Activated CD4-positive, alpha-beta T cell treated with anti-CD3 and anti-CD28 coated beads for 36 hours (primary cell): ENCODE results near the gene LACRT. TPM values are rescaled to one million over a fixed set of nuclear protein-coding genes. Genes with fewer than 3 reads are reported as not detected.
A peak's percentile ranks its signal among the peaks of the same experiment; 100 is the strongest.

Experiments
- ATAC-seq: fragments of 200-7000 bp; cut with Tn5 transposase; one replicate; pipeline ENCODE4 v1.10.0; 2021; ENCODE audit warnings: mild to moderate bottlenecking, moderate library complexity
- CTCF ChIA-PET: fragments of 350-600 bp; sonication (Branson Sonifier 250); formaldehyde crosslinking; loops from one replicate; lab custom pipeline; 2021; ENCODE audit warnings: antibody characterized with exemption; lab: Charles Lee
- POLR2A ChIA-PET: fragments of 350-600 bp; sonication (Branson Sonifier 250); formaldehyde crosslinking; loops from one replicate; lab custom pipeline; 2021; ENCODE audit warnings: antibody characterized with exemption, inconsistent platforms; lab: Charles Lee
- DNase-seq: peaks from one replicate; pipeline ENCODE4 v3.0.0-alpha.2; 2020
- H3K27ac Mint-ChIP-seq: one replicate; pipeline ENCODE4 v1.8.0; 2021; ENCODE audit warnings: mixed read lengths
- H3K27me3 Mint-ChIP-seq: one replicate; pipeline ENCODE4 v1.8.0; 2021; ENCODE audit warnings: mixed read lengths
- H3K36me3 Mint-ChIP-seq: one replicate; pipeline ENCODE4 v1.8.0; 2021; ENCODE audit warnings: low read depth, mixed read lengths
- H3K4me1 Mint-ChIP-seq: one replicate; pipeline ENCODE4 v1.8.0; 2021; ENCODE audit warnings: mixed read lengths
- H3K4me3 Mint-ChIP-seq: one replicate; pipeline ENCODE4 v1.8.0; 2021; ENCODE audit warnings: mild to moderate bottlenecking, moderate library complexity, mixed read lengths
- H3K9me3 Mint-ChIP-seq: one replicate; pipeline ENCODE4 v1.8.0; 2021; ENCODE audit warnings: low read depth, mixed read lengths
- intact Hi-C, 2 experiments: fragments of 100-400 bp; cut with DNase I in 1 of 2; cut with micrococcal nuclease in 1 of 2; formaldehyde crosslinking; loops; one replicate each; pipeline versions ENCODE4 v1.14.2 to v1.15.1; 2022 to 2024; cut with DNase I, micrococcal nuclease
- total RNA-seq, 2 experiments: library from RNA; stranded (reverse); gene quantifications; one replicate each; pipeline ENCODE4 v1.2.3, GENCODE V29; 2021

The LACRT gene
- total RNA-seq, 2 experiments from 2014 or later: not detected

DNA sequence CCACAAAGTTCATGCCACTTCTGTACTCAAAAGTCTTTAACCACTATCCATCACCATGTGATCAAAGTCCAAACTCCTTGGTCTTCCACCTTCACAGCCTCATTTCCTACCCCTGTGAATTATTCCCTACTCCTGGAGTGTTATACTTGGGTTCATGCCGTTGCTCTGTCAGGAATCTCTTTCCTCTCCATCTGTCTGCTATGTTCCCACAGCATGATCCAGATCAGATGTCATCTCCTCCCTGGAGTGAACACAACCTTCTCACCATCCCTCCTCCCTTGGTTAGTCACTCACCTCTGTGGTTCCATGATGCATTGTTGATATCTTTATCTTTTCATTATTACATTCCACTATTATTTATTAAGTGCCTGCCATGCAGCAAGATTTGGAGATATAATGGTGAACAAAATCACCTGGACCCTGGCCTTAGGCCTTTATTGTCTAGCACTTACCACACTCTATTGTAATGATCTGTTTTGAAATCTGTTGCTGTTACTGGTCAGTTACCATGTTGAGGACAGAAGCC lies 22.4 kb downstream of the LACRT start:
- POLR2A ChIA-PET: no interaction called here
- no peak for ATAC-seq
- H3K9me3 Mint-ChIP-seq: no peaks in the 10 kb centered on the region
- intact Hi-C loops: no loop called here
- no peak overlapping the region for H3K27ac Mint-ChIP-seq
- CTCF ChIA-PET: interaction anchor here (0.6 kb wide), 1 partner anchor 46 kb away, joined by 5 read pairs; no protein-coding TSS in a partner anchor
- no peaks in the 10 kb centered on the region for H3K36me3 Mint-ChIP-seq
- peaks cover 2% of the 10 kb centered on the region for H3K4me1 Mint-ChIP-seq
- no peak overlapping the region for H3K4me3 Mint-ChIP-seq
- H3K27me3 Mint-ChIP-seq: peaks cover 38% of the 10 kb centered on the region
- DNase-seq: no peak

DNA sequence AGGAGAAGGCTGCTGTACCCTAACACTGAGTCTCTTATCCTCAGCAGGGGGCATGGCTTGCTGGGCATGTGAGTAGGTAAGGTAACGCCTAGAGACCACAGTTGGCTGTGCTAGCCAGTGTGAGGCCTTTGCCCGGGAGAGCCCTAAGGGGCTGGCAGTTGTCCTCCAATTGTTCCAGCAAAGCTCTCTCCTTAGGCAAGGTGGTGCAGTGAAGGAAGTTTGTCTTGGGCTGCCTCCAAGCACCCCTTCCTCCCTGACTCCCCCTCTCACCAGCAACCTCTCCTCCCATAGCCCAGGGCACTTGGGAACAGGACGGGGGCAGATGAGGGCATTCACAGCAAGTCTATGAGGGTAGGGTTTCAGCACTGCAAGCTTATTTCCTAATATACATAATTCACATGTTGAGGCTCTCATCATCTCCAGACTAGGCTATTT lies 23.0 kb downstream of the LACRT start:
- Mint-ChIP-seq H3K27ac (no peak overlapping the region), H3K4me1 (no peaks in the 10 kb centered on the region), H3K4me3 (no peak overlapping the region), H3K9me3 (no peaks in the 10 kb centered on the region), H3K27me3 (peaks cover 33% of the 10 kb centered on the region), H3K36me3 (no peaks in the 10 kb centered on the region)
- CTCF ChIA-PET: interaction anchor here (0.6 kb wide), 1 partner anchor 46 kb away, joined by 5 read pairs; no protein-coding TSS in a partner anchor
- DNase-seq (no peak), ATAC-seq (no peak)
- POLR2A ChIA-PET: no interaction called here
- intact Hi-C loops: no loop called here

DNA sequence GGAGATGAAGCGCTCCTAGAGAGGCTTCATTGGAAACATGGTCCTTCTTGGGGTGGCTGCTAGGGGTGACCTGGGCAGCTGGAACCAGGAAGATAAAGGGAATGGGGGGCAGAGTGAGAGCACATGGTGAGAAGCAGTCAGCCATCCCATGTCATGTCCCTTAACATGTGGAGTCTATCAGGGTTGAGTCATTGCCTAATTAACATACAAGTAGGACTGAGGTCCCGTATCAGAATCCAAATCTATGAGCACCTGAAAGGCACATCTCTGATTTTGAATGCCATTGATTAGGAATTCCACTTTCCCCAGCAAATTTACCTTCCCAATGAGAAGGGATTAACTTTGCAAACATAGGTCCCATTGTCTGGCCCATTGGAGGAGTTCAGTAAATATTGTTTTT lies 25.9 kb downstream of the LACRT start:
- no peaks in the 10 kb centered on the region for H3K36me3 Mint-ChIP-seq
- H3K4me1 Mint-ChIP-seq: no peaks in the 10 kb centered on the region
- DNase-seq: no peak
- no peak overlapping the region for H3K27ac Mint-ChIP-seq
- H3K4me3 Mint-ChIP-seq: no peak overlapping the region
- peaks cover 19% of the 10 kb centered on the region for H3K27me3 Mint-ChIP-seq
- H3K9me3 Mint-ChIP-seq: no peaks in the 10 kb centered on the region
- intact Hi-C loops: no loop called here
- POLR2A ChIA-PET: no interaction called here
- no peak for ATAC-seq
- CTCF ChIA-PET: interaction anchor here (0.5 kb wide), 1 partner anchor 21 kb away, joined by 3 read pairs; no protein-coding TSS in a partner anchor

DNA sequence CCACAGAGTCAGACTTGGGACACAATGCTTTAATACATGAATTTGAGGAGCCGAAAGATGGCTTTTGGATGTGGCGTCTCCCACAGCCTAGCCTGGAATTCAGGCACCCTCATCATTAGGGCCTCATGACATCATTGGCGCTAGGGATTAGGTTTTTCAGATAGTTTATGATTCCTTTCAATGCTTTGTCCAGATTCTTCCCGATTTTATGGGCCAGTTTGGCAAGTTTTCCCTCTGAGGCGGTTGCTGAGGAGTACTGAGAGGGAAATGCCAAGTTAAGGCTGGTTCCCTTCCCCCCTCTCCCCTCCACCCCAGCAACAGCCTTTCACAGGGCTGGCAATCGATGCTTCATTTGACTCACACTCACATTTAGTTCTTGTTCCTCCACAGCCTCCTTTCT lies 26.5 kb downstream of the LACRT start:
- Mint-ChIP-seq H3K36me3 (no peaks in the 10 kb centered on the region), H3K4me3 (no peak overlapping the region), H3K27ac (no peak overlapping the region), H3K9me3 (no peaks in the 10 kb centered on the region), H3K27me3 (peaks cover 19% of the 10 kb centered on the region), H3K4me1 (peaks cover 2% of the 10 kb centered on the region)
- ATAC-seq: no peak
- no peak for DNase-seq
- CTCF ChIA-PET: interaction anchor here (0.6 to 4.0 kb wide), 4 partner anchors 11 to 325 kb away, joined by 3 to 18 read pairs (median 3); no protein-coding TSS in a partner anchor
- intact Hi-C loops: no loop called here
- POLR2A ChIA-PET: no interaction called here

DNA sequence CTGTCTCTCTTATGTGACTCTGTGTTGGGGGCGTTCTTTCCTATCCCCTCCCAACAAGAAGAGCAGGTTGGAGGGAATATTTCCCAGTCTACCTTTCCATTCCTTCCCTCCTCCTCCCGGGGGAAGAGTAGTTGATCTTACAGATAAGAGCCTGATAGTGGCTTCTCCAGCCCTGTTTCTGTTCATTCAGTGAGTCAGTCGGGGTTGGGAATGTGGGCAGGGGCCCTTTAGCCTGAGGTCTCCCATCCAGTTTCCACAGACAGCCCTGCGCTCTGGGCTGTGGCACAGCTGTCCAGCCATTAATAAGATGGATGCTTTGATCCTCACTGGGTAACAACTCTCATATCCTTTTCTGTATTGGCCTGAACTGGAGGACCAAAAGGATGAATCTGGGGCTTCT lies 28.1 kb downstream of the LACRT start:
- no peak overlapping the region for H3K4me3 Mint-ChIP-seq
- POLR2A ChIA-PET: no interaction called here
- H3K9me3 Mint-ChIP-seq: no peaks in the 10 kb centered on the region
- H3K36me3 Mint-ChIP-seq: no peaks in the 10 kb centered on the region
- ATAC-seq (no peak), DNase-seq (no peak)
- intact Hi-C loops: no loop called here
- CTCF ChIA-PET: interaction anchor here (0.8 to 4.0 kb wide), 7 partner anchors 8 to 135 kb away, joined by 3 to 18 read pairs (median 5); no protein-coding TSS in a partner anchor
- no peak overlapping the region for H3K27ac Mint-ChIP-seq
- H3K4me1 Mint-ChIP-seq: peaks cover 6% of the 10 kb centered on the region
- peaks cover 12% of the 10 kb centered on the region for H3K27me3 Mint-ChIP-seq

DNA sequence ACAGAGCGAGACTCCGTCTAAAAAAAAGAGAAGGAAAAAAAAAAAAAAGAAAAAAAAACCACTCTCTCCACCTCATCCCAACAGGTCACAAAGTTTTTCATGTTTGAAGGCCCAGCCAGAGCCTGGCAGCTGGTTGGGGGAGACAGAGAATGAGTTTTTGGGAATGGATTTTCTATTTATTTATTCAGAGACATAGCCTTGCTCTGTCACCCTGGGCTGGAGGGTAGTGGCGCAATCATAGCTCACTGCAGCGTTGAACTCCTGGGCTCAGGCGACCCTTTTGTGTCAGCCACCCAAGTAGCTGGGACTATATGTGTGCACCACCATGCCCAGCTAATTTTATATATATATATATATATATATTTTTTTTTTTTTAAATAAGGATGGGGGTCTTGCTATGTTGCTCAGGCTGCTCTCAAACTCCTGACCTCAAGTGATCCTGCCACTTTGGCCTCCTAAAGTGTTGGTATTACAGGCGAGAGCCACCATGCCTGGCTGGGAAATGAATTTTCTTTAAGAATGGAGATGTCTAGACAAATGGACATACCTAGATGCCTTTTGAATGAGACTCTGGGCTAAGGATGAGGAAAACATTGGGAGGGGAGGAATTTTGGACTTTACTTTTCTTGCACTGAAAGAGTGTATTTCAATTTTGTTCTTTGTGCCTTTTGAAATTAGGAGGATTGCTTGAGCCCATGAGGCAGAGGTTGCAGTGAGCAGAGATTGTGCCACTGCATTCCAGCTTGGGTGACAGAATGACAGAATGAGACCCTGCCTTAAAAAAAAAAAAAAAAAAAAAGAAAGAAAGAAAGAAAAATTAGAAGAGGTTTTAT lies 29.3 kb downstream of the LACRT start:
- Mint-ChIP-seq H3K9me3 (no peaks in the 10 kb centered on the region), H3K36me3 (no peaks in the 10 kb centered on the region), H3K27ac (no peak overlapping the region), H3K4me1 (peaks cover 6% of the 10 kb centered on the region), H3K4me3 (no peak overlapping the region), H3K27me3 (peaks cover 6% of the 10 kb centered on the region)
- no peak for ATAC-seq
- CTCF ChIA-PET: interaction anchor here (0.7 to 4.0 kb wide), 8 partner anchors 8 to 134 kb away, joined by 3 to 18 read pairs (median 6); no protein-coding TSS in a partner anchor
- intact Hi-C loops: no loop called here
- no peak for DNase-seq
- POLR2A ChIA-PET: no interaction called here

DNA sequence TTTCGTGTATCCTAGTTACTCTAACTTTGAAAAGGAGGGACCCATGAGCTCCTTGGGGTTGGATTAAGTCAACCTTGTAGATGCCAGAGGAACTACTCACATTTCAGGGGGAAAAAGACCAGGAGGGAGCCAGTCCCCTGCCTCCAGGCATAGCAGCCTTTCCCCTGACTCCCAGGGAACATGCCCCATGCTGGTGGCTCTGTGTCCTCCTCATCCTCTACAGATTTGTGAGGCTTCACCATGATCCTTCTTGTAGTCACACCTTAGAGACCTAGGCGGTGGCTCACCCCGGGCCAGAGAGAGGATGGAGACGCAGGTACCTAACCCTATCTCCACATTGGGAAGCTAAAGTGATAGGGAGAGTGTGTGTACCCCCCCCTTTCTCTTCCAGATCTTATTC lies 30.3 kb downstream of the LACRT start:
- no peak for DNase-seq
- intact Hi-C loops: no loop called here
- ChIA-PET POLR2A (no interaction called here), CTCF (interaction anchor here (0.7 to 4.0 kb wide), 8 partner anchors 7 to 388 kb away, joined by 3 to 18 read pairs (median 4); no protein-coding TSS in a partner anchor)
- no peaks in the 10 kb centered on the region for H3K9me3 Mint-ChIP-seq
- peaks cover 11% of the 10 kb centered on the region for H3K27me3 Mint-ChIP-seq
- H3K36me3 Mint-ChIP-seq: no peaks in the 10 kb centered on the region
- H3K4me1 Mint-ChIP-seq: peaks cover 6% of the 10 kb centered on the region
- H3K4me3 Mint-ChIP-seq: no peak overlapping the region
- no peak overlapping the region for H3K27ac Mint-ChIP-seq
- no peak for ATAC-seq

DNA sequence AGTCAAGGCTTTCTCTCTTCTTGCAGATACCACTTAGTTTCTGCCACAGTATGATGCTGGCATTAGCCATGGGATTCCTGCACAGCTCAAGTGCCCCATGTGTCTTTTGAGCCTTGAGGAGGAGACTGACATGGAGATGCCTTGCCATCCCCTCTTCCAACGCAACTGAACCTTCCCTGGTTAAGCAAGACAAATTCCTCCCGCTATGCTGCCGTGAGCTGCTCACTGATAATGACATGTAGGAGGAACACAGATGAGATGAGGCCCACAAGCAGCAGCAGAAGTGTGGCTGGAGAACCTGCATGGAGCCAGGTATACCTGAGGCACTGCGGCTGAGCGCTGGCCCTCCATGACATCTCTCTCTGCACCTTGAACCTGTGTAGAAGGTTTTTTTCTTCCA lies 30.8 kb downstream of the LACRT start:
- Mint-ChIP-seq H3K9me3 (no peaks in the 10 kb centered on the region), H3K36me3 (no peaks in the 10 kb centered on the region), H3K4me1 (peaks cover 6% of the 10 kb centered on the region), H3K27ac (no peak overlapping the region), H3K4me3 (no peak overlapping the region), H3K27me3 (peaks cover 13% of the 10 kb centered on the region)
- ChIA-PET CTCF (interaction anchor here (0.7 to 4.0 kb wide), 7 partner anchors 7 to 389 kb away, joined by 3 to 18 read pairs (median 3); no protein-coding TSS in a partner anchor), POLR2A (no interaction called here)
- DNase-seq (no peak), ATAC-seq (no peak)
- intact Hi-C loops: loop anchor here in 1 of 2 experiments (2.0 kb wide), 1 partner anchor 469 kb away; no protein-coding TSS in a partner anchor

DNA sequence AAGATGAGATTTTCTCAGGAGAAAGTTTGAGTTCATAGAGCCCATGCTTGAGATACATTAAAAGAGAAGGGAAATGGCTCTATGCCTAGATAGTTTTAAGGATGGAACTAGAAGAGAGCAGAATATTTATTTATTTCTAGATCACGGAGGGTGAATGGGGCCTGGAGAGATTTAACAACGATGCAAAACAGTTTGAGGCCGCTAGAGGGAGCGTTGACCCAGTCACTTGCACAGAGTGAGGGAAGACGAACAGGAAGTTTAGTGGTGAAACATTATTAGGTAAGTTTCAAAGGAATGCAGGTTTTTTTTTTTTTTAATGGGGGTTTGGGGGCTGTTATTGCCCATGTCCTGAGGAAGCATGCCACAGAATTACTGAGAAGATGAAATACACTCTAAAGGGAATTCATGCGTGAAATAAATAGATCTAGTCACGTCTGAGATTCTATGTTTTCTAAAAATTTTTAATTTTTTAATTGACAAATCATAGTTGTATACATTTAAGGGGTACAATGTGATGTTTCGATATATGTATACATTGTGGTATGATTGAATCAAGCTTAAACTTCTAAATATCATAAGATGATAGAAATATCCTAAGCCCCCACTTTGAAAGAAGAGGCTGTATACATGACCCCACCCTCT lies 31.4 kb downstream of the LACRT start:
- Mint-ChIP-seq H3K9me3 (no peaks in the 10 kb centered on the region), H3K4me3 (no peak overlapping the region), H3K27ac (no peak overlapping the region), H3K36me3 (no peaks in the 10 kb centered on the region), H3K27me3 (peaks cover 13% of the 10 kb centered on the region), H3K4me1 (peaks cover 6% of the 10 kb centered on the region)
- intact Hi-C loops: loop anchor here in 1 of 2 experiments (2.0 kb wide), 1 partner anchor 470 kb away; no protein-coding TSS in a partner anchor
- ATAC-seq (peak; percentile 93), DNase-seq (peak; percentile 78)
- ChIA-PET CTCF (interaction anchor here (1.0 to 1.2 kb wide), 4 partner anchors 15 to 389 kb away, joined by 3 read pairs; no protein-coding TSS in a partner anchor), POLR2A (no interaction called here)

DNA sequence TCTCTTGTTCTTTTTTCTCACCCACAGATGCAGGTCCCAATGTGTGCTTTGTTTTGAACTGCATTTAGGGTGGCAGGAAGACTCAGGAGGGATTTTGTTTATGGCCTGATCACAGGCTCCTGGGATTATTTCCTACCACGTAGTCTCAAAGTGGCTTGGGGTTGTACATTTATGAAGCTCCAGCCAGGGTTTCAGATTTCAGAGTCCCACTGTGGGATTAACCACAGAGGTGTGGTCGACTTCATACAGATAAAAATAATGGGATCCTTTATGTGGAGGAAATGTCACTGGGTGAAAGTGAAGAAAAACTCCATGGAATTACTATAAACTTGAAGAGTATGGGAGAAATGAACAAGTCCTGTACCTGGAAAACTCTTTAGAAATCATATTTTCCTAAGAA lies 32.0 kb downstream of the LACRT start:
- POLR2A ChIA-PET: no interaction called here
- no peak for ATAC-seq
- H3K27me3 Mint-ChIP-seq: peaks cover 11% of the 10 kb centered on the region
- intact Hi-C loops: loop anchor here in 1 of 2 experiments (2.0 kb wide), 1 partner anchor 470 kb away; no protein-coding TSS in a partner anchor
- CTCF ChIA-PET: interaction anchor here (0.6 to 1.8 kb wide), 7 partner anchors 10 to 358 kb away, joined by 3 to 15 read pairs (median 3); no protein-coding TSS in a partner anchor
- no peak for DNase-seq
- H3K27ac Mint-ChIP-seq: no peak overlapping the region
- H3K9me3 Mint-ChIP-seq: no peaks in the 10 kb centered on the region
- H3K4me1 Mint-ChIP-seq: peaks cover 6% of the 10 kb centered on the region
- H3K36me3 Mint-ChIP-seq: no peaks in the 10 kb centered on the region
- H3K4me3 Mint-ChIP-seq: no peak overlapping the region

DNA sequence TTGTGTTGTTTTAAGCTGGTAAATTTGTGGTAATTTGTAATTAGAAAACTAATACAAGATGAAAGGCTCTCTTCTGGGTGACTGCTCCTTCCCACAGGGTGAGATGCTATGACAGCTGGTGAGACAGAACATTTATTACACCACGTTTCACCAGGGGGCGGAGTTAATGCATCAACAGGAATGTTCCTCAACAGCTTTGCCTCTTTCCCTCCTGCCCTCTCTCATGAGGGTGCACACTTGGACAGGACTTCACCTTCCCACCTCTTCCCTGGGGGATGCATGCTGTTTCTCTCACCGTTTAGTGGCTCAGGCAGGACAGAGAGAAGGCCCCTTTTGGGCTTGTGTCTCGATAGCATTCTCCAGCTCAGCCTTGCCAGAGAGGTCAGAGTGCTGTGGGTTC lies 32.9 kb downstream of the LACRT start:
- no peak for DNase-seq
- POLR2A ChIA-PET: no interaction called here
- Mint-ChIP-seq H3K4me3 (no peak overlapping the region), H3K27ac (no peak overlapping the region), H3K36me3 (no peaks in the 10 kb centered on the region), H3K27me3 (peaks cover 7% of the 10 kb centered on the region), H3K4me1 (peaks cover 6% of the 10 kb centered on the region), H3K9me3 (no peaks in the 10 kb centered on the region)
- CTCF ChIA-PET: interaction anchor here (0.6 to 2.1 kb wide), 8 partner anchors 9 to 149 kb away, joined by 3 to 15 read pairs (median 4); no protein-coding TSS in a partner anchor
- ATAC-seq: no peak
- intact Hi-C loops: loop anchor here in 1 of 2 experiments (2.0 kb wide), 1 partner anchor 471 kb away; no protein-coding TSS in a partner anchor
